ENCODE measurements around the gene COP1. TPM values are rescaled to one million over a fixed set of nuclear protein-coding genes. Genes with fewer than 3 reads are reported as not detected.

The COP1 gene
- total RNA-seq, 1 experiment from 2014 or later = 47.0 TPM

DNA sequence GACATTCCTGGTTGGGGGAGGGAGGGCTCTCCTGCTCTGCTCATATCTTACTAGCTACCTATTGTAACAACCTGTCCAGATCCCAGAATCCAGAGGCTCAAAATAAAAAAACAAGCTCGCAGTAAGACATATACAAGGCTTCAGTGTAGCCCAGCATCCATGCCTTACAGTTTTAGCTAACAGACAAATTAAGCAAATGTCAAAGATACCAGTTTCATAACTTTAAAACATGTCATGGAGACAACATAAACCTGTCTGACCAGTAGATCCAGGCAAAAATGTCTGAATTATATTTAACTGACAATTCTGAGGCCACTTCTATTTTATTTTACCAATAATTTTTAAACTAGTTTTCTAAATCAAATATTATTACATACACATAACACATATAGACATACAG lies 295.9 kb downstream of the COP1 start:
- no peaks in the 10 kb centered on the region for H3K27me3 Mint-ChIP-seq (ENCODE audit: insufficient read depth, unreplicated experiment)
- H3K9me3 Mint-ChIP-seq (ENCODE audit: unreplicated experiment) = peaks cover 26% of the 10 kb centered on the region
- no peak overlapping the region for H3K4me3 Mint-ChIP-seq (ENCODE audit: unreplicated experiment)
- POLR2A ChIA-PET = interaction anchor here (1.0 kb wide), 1 partner anchor 17 kb away, joined by 3 read pairs; no protein-coding TSS in a partner anchor
- TF ChIP-seq, protein P1, sequence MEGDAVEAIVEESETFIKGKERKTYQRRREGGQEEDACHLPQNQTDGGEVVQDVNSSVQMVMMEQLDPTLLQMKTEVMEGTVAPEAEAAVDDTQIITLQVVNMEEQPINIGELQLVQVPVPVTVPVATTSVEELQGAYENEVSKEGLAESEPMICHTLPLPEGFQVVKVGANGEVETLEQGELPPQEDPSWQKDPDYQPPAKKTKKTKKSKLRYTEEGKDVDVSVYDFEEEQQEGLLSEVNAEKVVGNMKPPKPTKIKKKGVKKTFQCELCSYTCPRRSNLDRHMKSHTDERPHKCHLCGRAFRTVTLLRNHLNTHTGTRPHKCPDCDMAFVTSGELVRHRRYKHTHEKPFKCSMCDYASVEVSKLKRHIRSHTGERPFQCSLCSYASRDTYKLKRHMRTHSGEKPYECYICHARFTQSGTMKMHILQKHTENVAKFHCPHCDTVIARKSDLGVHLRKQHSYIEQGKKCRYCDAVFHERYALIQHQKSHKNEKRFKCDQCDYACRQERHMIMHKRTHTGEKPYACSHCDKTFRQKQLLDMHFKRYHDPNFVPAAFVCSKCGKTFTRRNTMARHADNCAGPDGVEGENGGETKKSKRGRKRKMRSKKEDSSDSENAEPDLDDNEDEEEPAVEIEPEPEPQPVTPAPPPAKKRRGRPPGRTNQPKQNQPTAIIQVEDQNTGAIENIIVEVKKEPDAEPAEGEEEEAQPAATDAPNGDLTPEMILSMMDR (IDR thresholded peaks at IDR 0.05; ENCODE audit: unreplicated experiment) = no peak
- CTCF ChIA-PET = interaction anchor here (1.0 to 1.2 kb wide), 2 partner anchors 28 to 171 kb away, joined by 3 to 5 read pairs; no protein-coding TSS in a partner anchor
- no peaks in the 10 kb centered on the region for H3K4me1 Mint-ChIP-seq (ENCODE audit: insufficient read depth, unreplicated experiment)
- H3K36me3 Mint-ChIP-seq (ENCODE audit: insufficient read depth, unreplicated experiment) = peaks cover 16% of the 10 kb centered on the region
- intact Hi-C loops (cut with micrococcal nuclease) = no loop called here
- no peak for DNase-seq (ENCODE audit: unreplicated experiment)
- BruUV-seq (replicated peaks) = no TSS peak
- H3K27ac Mint-ChIP-seq (ENCODE audit: low read depth, unreplicated experiment) = no peak overlapping the region

DNA sequence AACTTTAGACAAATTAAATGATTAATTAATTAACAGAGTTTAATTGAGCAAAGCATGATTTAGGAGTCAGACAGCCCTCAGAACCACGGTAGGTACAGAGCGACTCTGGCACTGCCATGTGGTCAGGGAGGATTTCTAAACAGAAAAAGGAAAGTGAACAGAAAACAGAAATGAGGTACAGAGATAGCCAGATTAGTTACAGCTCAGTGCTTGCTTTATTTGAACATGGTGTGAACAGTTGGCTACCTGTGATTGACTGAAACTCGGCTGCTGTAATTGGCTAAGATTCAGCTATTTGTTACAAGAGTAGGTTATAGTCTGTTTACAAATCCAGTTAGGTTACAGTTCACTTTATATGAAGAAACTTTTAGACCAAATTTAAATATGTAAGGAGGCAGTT lies 300.7 kb downstream of the COP1 start:
- H3K4me3 Mint-ChIP-seq (ENCODE audit: unreplicated experiment) = no peak overlapping the region
- TF ChIP-seq, protein P1 (IDR thresholded peaks at IDR 0.05; ENCODE audit: unreplicated experiment) = no peak
- CTCF ChIA-PET = interaction anchor here (0.6 kb wide), 2 partner anchors 23 to 743 kb away, joined by 3 to 4 read pairs; no protein-coding TSS in a partner anchor
- no peaks in the 10 kb centered on the region for H3K27me3 Mint-ChIP-seq (ENCODE audit: insufficient read depth, unreplicated experiment)
- peaks cover 22% of the 10 kb centered on the region for H3K36me3 Mint-ChIP-seq (ENCODE audit: insufficient read depth, unreplicated experiment)
- H3K9me3 Mint-ChIP-seq (ENCODE audit: unreplicated experiment) = peaks cover 21% of the 10 kb centered on the region
- POLR2A ChIA-PET = no interaction called here
- intact Hi-C loops (cut with micrococcal nuclease) = no loop called here
- no peaks in the 10 kb centered on the region for H3K4me1 Mint-ChIP-seq (ENCODE audit: insufficient read depth, unreplicated experiment)
- DNase-seq (ENCODE audit: unreplicated experiment) = no peak
- H3K27ac Mint-ChIP-seq (ENCODE audit: low read depth, unreplicated experiment) = no peak overlapping the region
- no TSS peak for BruUV-seq (replicated peaks)

DNA sequence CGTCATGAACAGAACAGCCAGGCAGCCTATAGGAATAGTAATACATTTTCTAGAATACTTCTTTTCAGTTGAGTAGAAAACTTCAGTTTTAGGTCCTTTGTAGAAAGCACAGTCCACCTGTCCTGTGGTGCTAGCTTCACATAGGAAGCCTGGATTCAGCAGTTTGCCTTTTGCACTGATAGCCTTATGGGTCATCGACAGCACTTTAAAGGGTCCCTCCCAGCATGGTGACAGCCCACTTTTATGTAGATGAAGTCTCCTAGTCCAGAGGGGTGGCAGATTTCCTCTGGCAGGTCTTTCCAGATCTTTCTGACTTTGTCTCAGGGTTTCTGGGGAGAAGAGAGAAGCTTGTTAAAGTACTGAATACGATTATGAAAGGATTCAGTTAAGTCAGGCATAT lies 302.3 kb downstream of the COP1 start:
- intact Hi-C loops (cut with micrococcal nuclease) = no loop called here
- Mint-ChIP-seq H3K4me3 (ENCODE audit: unreplicated experiment) (no peak overlapping the region), H3K27ac (ENCODE audit: low read depth, unreplicated experiment) (no peak overlapping the region), H3K36me3 (ENCODE audit: insufficient read depth, unreplicated experiment) (peaks cover 16% of the 10 kb centered on the region), H3K27me3 (ENCODE audit: insufficient read depth, unreplicated experiment) (no peaks in the 10 kb centered on the region), H3K9me3 (ENCODE audit: unreplicated experiment) (peaks cover 7% of the 10 kb centered on the region), H3K4me1 (ENCODE audit: insufficient read depth, unreplicated experiment) (no peaks in the 10 kb centered on the region)
- ChIA-PET CTCF (interaction anchor here (0.6 to 1.0 kb wide), 2 partner anchors 16 to 17 kb away, joined by 3 to 4 read pairs; no protein-coding TSS in a partner anchor), POLR2A (no interaction called here)
- TF ChIP-seq, protein P1 (IDR thresholded peaks at IDR 0.05; ENCODE audit: unreplicated experiment) = no peak
- DNase-seq (ENCODE audit: unreplicated experiment) = no peak
- BruUV-seq (replicated peaks) = no TSS peak

DNA sequence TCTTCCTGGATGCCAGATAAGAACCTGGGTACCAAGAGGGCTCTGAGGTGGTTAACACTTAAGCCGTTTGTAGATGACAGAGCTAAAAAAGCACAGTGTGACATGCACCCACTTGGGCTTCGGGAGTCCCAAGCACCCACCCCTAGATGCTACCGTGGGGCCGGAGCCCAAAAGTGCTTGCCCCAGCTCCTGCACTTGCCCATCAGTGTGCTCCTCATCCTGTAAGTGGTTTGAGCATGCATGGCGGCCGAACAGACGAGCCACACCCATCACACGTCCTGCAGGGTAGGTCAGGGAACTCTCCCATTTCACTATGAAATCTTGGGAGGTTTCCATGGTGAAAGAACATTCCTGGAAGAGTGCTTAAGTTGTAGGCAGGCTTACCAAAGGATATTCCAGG lies 304.8 kb downstream of the COP1 start:
- ChIA-PET POLR2A (no interaction called here), CTCF (interaction anchor here (0.6 to 0.7 kb wide), 3 partner anchors 138 to 981 kb away, joined by 3 to 4 read pairs (median 3); no protein-coding TSS in a partner anchor)
- Mint-ChIP-seq H3K4me1 (ENCODE audit: insufficient read depth, unreplicated experiment) (no peaks in the 10 kb centered on the region), H3K27ac (ENCODE audit: low read depth, unreplicated experiment) (no peak overlapping the region), H3K9me3 (ENCODE audit: unreplicated experiment) (no peaks in the 10 kb centered on the region), H3K4me3 (ENCODE audit: unreplicated experiment) (no peak overlapping the region), H3K27me3 (ENCODE audit: insufficient read depth, unreplicated experiment) (no peaks in the 10 kb centered on the region), H3K36me3 (ENCODE audit: insufficient read depth, unreplicated experiment) (peaks cover 11% of the 10 kb centered on the region)
- no TSS peak for BruUV-seq (replicated peaks)
- TF ChIP-seq, protein P1 (IDR thresholded peaks at IDR 0.05; ENCODE audit: unreplicated experiment) = no peak
- DNase-seq (ENCODE audit: unreplicated experiment) = no peak
- intact Hi-C loops (cut with micrococcal nuclease) = no loop called here
